Measurements from ENCODE around the gene FHAD1.

DNA sequence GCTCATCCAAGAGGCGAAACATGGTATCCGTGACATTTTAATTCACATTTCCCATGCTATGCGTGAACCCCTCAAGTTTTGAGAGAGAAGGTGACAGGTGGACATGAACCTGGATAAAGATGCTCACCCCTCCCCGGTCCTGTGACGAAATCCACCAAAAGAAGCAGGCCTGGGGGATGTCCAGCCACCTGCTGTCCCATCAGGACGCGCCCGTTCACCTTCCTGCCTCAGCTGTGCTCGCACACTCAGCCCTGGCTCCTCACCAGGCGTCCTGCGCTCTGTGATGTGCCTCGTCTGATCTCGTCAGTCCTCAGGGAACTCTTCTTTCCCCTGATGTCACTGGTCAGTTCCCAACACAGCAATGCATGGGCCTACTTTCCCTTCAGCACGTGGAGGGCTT, 10.3 kb downstream of the FHAD1 start:
- TF ChIP-seq, protein P1, sequence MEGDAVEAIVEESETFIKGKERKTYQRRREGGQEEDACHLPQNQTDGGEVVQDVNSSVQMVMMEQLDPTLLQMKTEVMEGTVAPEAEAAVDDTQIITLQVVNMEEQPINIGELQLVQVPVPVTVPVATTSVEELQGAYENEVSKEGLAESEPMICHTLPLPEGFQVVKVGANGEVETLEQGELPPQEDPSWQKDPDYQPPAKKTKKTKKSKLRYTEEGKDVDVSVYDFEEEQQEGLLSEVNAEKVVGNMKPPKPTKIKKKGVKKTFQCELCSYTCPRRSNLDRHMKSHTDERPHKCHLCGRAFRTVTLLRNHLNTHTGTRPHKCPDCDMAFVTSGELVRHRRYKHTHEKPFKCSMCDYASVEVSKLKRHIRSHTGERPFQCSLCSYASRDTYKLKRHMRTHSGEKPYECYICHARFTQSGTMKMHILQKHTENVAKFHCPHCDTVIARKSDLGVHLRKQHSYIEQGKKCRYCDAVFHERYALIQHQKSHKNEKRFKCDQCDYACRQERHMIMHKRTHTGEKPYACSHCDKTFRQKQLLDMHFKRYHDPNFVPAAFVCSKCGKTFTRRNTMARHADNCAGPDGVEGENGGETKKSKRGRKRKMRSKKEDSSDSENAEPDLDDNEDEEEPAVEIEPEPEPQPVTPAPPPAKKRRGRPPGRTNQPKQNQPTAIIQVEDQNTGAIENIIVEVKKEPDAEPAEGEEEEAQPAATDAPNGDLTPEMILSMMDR (conservative IDR thresholded peaks at IDR 0.05; ENCODE audit: low read length) = no peak
- TF ChIP-seq EZH2phosphoT487 (IDR thresholded peaks at IDR 0.05; ENCODE audit: borderline replicate concordance, low read depth, low read length) = no peak
